Measurements from ENCODE around the gene FSIP1. TPM values are rescaled to one million over a fixed set of nuclear protein-coding genes. Genes with fewer than 3 reads are reported as not detected.
A peak's percentile ranks its signal among the peaks of the same experiment; 100 is the strongest.

FSIP1 gene
- total and polyA plus RNA-seq, 3 experiments from 2014 or later: 0.38 to 1.3 (median 0.63) TPM

DNA sequence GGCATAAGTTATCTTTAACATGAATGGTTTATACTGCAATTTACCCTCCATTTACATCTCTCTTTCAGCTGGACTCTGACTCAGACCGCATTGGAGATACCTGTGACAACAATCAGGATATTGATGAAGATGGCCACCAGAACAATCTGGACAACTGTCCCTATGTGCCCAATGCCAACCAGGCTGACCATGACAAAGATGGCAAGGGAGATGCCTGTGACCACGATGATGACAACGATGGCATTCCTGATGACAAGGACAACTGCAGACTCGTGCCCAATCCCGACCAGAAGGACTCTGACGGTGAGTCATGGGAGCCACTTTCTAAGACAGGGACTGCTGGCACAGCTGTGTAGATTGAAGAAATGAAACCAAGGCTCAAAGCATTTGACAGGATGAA, 190.1 kb downstream of the FSIP1 start:
- no peak overlapping the region for H3K4me3 Mint-ChIP-seq
- peaks cover 7 to 8% (median 7%) of the 10 kb centered on the region in 3 donors for H3K4me1 Mint-ChIP-seq
- Histone ChIP-seq H3K36me3 (ENCODE audit: insufficient read depth, low read length) (no peaks in the 10 kb centered on the region), H3K4me1 (ENCODE audit: insufficient read depth, low read length) (no peaks in the 10 kb centered on the region), H3K27ac (ENCODE audit: low read depth, low read length) (no peak overlapping the region), H3K4me3 (ENCODE audit: low read length) (no peak overlapping the region), H3K27me3 (ENCODE audit: insufficient read depth, low read length, poor library complexity, severe bottlenecking) (no peaks in the 10 kb centered on the region), H3K9me3 (ENCODE audit: low read length) (no peaks in the 10 kb centered on the region)
- no peaks in the 10 kb centered on the region for H3K27me3 Mint-ChIP-seq
- peak overlapping the region in 1 of 8 donors; percentile 7 for H3K27ac Mint-ChIP-seq
- POLR2A ChIA-PET: no interaction called here
- CTCF ChIA-PET: interaction anchor here (1.3 to 1.4 kb wide), 2 partner anchors 29 to 164 kb away, joined by 3 to 5 read pairs; no protein-coding TSS in a partner anchor
- peaks cover 5 to 41% (median 27%) of the 10 kb centered on the region in 3 donors for H3K36me3 Mint-ChIP-seq
- no peak for DNase-seq
- no peaks in the 10 kb centered on the region for H3K9me3 Mint-ChIP-seq

GRCh38 chr15:39591896-39592315, 190.7 kb downstream of the FSIP1 start:
- Histone ChIP-seq H3K4me3 (ENCODE audit: low read length) (no peak overlapping the region), H3K27me3 (ENCODE audit: insufficient read depth, low read length, poor library complexity, severe bottlenecking) (no peaks in the 10 kb centered on the region), H3K9me3 (ENCODE audit: low read length) (no peaks in the 10 kb centered on the region), H3K4me1 (ENCODE audit: insufficient read depth, low read length) (no peaks in the 10 kb centered on the region), H3K27ac (ENCODE audit: low read depth, low read length) (no peak overlapping the region), H3K36me3 (ENCODE audit: insufficient read depth, low read length) (no peaks in the 10 kb centered on the region)
- H3K27ac Mint-ChIP-seq: no peak overlapping the region
- H3K27me3 Mint-ChIP-seq: no peaks in the 10 kb centered on the region
- H3K36me3 Mint-ChIP-seq: peaks cover 5 to 41% (median 27%) of the 10 kb centered on the region in 3 donors
- peaks cover 7 to 8% (median 7%) of the 10 kb centered on the region in 3 donors for H3K4me1 Mint-ChIP-seq
- H3K9me3 Mint-ChIP-seq: no peaks in the 10 kb centered on the region
- POLR2A ChIA-PET: no interaction called here
- no peak for DNase-seq
- no peak overlapping the region for H3K4me3 Mint-ChIP-seq
- CTCF ChIA-PET: interaction anchor here (0.7 to 1.4 kb wide), 3 partner anchors 12 to 165 kb away, joined by 3 to 5 read pairs (median 3); no protein-coding TSS in a partner anchor

DNA sequence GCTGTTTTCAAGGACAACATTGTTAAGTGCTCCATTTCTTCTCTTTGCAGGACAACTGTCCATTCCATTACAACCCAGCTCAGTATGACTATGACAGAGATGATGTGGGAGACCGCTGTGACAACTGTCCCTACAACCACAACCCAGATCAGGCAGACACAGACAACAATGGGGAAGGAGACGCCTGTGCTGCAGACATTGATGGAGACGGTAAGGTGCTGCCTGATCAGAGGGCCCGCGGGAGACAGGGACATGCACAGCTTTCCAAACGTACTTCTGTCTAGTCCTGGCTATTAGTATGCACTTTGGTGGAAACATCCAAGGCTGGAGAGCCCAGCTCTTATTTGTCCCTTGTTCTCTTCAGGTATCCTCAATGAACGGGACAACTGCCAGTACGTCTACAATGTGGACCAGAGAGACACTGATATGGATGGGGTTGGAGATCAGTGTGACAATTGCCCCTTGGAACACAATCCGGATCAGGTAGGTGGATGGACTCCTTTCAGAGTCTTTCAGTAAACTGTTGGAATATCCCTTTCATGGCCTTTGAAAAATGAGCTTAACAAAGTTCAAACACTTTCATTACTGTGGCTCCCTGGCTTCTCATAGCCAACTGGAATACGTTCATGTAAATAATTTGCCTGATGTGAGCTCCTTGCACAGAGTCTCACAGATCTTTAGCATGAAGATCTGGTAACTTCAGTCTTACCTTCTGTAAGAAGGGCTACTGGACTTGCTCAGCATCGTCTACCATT, 191.3 kb downstream of the FSIP1 start:
- H3K4me1 Mint-ChIP-seq: peaks cover 7 to 8% (median 7%) of the 10 kb centered on the region in 3 donors
- H3K36me3 Mint-ChIP-seq: peaks cover 5 to 41% (median 23%) of the 10 kb centered on the region in 3 donors
- DNase-seq: no peak
- Histone ChIP-seq H3K27me3 (ENCODE audit: insufficient read depth, low read length, poor library complexity, severe bottlenecking) (no peaks in the 10 kb centered on the region), H3K9me3 (ENCODE audit: low read length) (no peaks in the 10 kb centered on the region), H3K4me1 (ENCODE audit: insufficient read depth, low read length) (no peaks in the 10 kb centered on the region), H3K4me3 (ENCODE audit: low read length) (no peak overlapping the region), H3K27ac (ENCODE audit: low read depth, low read length) (no peak overlapping the region), H3K36me3 (ENCODE audit: insufficient read depth, low read length) (no peaks in the 10 kb centered on the region)
- H3K4me3 Mint-ChIP-seq: no peak overlapping the region
- no peaks in the 10 kb centered on the region for H3K27me3 Mint-ChIP-seq
- ChIA-PET CTCF (interaction anchor here (0.7 to 1.4 kb wide), 3 partner anchors 11 to 166 kb away, joined by 3 to 5 read pairs (median 3); no protein-coding TSS in a partner anchor), POLR2A (no interaction called here)
- H3K27ac Mint-ChIP-seq: no peak overlapping the region
- no peaks in the 10 kb centered on the region for H3K9me3 Mint-ChIP-seq

GRCh38 chr15:39589815-39590644, 192.6 kb downstream of the FSIP1 start:
- no peak overlapping the region for H3K27ac Mint-ChIP-seq
- H3K9me3 Mint-ChIP-seq: no peaks in the 10 kb centered on the region
- no peak overlapping the region for H3K4me3 Mint-ChIP-seq
- CTCF ChIA-PET: interaction anchor here (1.0 kb wide), 1 partner anchor 167 kb away, joined by 4 read pairs; no protein-coding TSS in a partner anchor
- no peaks in the 10 kb centered on the region for H3K27me3 Mint-ChIP-seq
- H3K36me3 ChIP-seq (ENCODE audit: insufficient read depth, low read length): no peaks in the 10 kb centered on the region
- H3K36me3 Mint-ChIP-seq: peaks cover 5 to 37% (median 13%) of the 10 kb centered on the region in 3 donors
- no peak overlapping the region for H3K4me3 ChIP-seq (ENCODE audit: low read length)
- no peak overlapping the region for H3K27ac ChIP-seq (ENCODE audit: low read depth, low read length)
- H3K4me1 ChIP-seq (ENCODE audit: insufficient read depth, low read length): no peaks in the 10 kb centered on the region
- peaks cover 13 to 14% (median 13%) of the 10 kb centered on the region in 3 donors for H3K4me1 Mint-ChIP-seq
- no peaks in the 10 kb centered on the region for H3K27me3 ChIP-seq (ENCODE audit: insufficient read depth, low read length, poor library complexity, severe bottlenecking)
- H3K9me3 ChIP-seq (ENCODE audit: low read length): no peaks in the 10 kb centered on the region
- DNase-seq: no peak
- POLR2A ChIA-PET: no interaction called here

- no peak overlapping the region for H3K4me3 Mint-ChIP-seq
- peaks cover 5 to 36% (median 13%) of the 10 kb centered on the region in 3 donors for H3K36me3 Mint-ChIP-seq
Measured at GRCh38 chr15:39589193-39589814, 193.3 kb downstream of the FSIP1 start.

GRCh38 chr15:39588531-39589192, 194.0 kb downstream of the FSIP1 start:
- Histone ChIP-seq H3K36me3 (ENCODE audit: insufficient read depth, low read length) (no peaks in the 10 kb centered on the region), H3K4me1 (ENCODE audit: insufficient read depth, low read length) (no peaks in the 10 kb centered on the region), H3K27me3 (ENCODE audit: insufficient read depth, low read length, poor library complexity, severe bottlenecking) (no peaks in the 10 kb centered on the region), H3K27ac (ENCODE audit: low read depth, low read length) (no peak overlapping the region), H3K9me3 (ENCODE audit: low read length) (no peaks in the 10 kb centered on the region), H3K4me3 (ENCODE audit: low read length) (no peak overlapping the region)
- Mint-ChIP-seq H3K4me3 (no peak overlapping the region), H3K27ac (no peak overlapping the region), H3K36me3 (peaks cover 5 to 32% (median 9%) of the 10 kb centered on the region in 3 donors), H3K27me3 (no peaks in the 10 kb centered on the region), H3K9me3 (no peaks in the 10 kb centered on the region), H3K4me1 (peaks cover 8 to 10% (median 10%) of the 10 kb centered on the region in 3 donors)
- no peak for DNase-seq
- ChIA-PET CTCF (interaction anchor here (1.0 to 11.2 kb wide), 2 partner anchors 8 to 169 kb away, joined by 4 to 116 read pairs; partner anchors contain the start of gene THBS1), POLR2A (no interaction called here)

More at GRCh38 chr15:39589193-39589814, 193.3 kb downstream of the FSIP1 start:
- Histone ChIP-seq H3K27ac (ENCODE audit: low read depth, low read length) (no peak overlapping the region), H3K4me1 (ENCODE audit: insufficient read depth, low read length) (no peaks in the 10 kb centered on the region), H3K27me3 (ENCODE audit: insufficient read depth, low read length, poor library complexity, severe bottlenecking) (no peaks in the 10 kb centered on the region), H3K4me3 (ENCODE audit: low read length) (no peak overlapping the region), H3K9me3 (ENCODE audit: low read length) (no peaks in the 10 kb centered on the region), H3K36me3 (ENCODE audit: insufficient read depth, low read length) (no peaks in the 10 kb centered on the region)
- no peak overlapping the region for H3K27ac Mint-ChIP-seq
- ChIA-PET CTCF (interaction anchor here (1.0 to 11.2 kb wide), 3 partner anchors 9 to 168 kb away, joined by 4 to 116 read pairs (median 4); partner anchors contain the start of gene THBS1), POLR2A (no interaction called here)
- H3K4me1 Mint-ChIP-seq: peaks cover 14 to 17% (median 16%) of the 10 kb centered on the region in 3 donors
- H3K9me3 Mint-ChIP-seq: no peaks in the 10 kb centered on the region
- DNase-seq: no peak
- H3K27me3 Mint-ChIP-seq: no peaks in the 10 kb centered on the region

DNA sequence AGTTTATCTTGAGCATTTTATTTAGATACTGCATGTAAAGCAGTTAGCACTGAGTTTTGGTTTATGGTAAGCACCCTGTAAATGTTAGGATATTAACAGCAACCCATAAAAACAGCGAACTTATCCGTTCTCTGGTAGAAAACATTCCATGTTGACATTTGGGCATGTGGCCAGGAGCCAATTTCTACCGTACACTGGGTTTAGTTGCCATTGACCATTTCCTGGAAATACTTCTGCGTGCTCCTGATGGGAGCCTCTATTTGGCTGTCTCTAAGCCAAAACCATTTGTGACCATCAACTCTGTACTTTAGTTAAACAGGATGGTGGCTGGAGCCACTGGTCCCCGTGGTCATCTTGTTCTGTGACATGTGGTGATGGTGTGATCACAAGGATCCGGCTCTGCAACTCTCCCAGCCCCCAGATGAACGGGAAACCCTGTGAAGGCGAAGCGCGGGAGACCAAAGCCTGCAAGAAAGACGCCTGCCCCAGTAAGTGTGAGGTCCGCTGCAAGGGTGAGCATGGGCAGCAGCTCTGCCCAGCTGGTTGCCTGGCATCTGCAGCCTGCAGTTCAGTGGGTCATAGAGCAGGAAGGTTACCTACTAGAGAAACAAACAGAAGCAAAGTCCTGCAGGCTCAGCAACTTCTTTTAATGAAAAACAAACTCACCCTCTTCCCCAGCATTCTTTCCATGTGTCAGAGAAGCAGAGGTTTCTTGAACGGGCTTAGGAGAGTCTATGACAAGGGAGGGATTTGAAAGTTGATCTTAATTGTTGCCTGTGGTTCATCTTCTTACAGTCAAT, 194.7 kb downstream of the FSIP1 start:
- H3K27ac Mint-ChIP-seq: no peak overlapping the region
- Histone ChIP-seq H3K9me3 (ENCODE audit: low read length) (no peaks in the 10 kb centered on the region), H3K4me3 (ENCODE audit: low read length) (no peak overlapping the region), H3K4me1 (ENCODE audit: insufficient read depth, low read length) (no peaks in the 10 kb centered on the region), H3K36me3 (ENCODE audit: insufficient read depth, low read length) (no peaks in the 10 kb centered on the region), H3K27me3 (ENCODE audit: insufficient read depth, low read length, poor library complexity, severe bottlenecking) (no peaks in the 10 kb centered on the region), H3K27ac (ENCODE audit: low read depth, low read length) (no peak overlapping the region)
- CTCF ChIA-PET: interaction anchor here (1.0 to 11.2 kb wide), 2 partner anchors 8 to 169 kb away, joined by 4 to 116 read pairs; partner anchors contain the start of gene THBS1
- no peaks in the 10 kb centered on the region for H3K27me3 Mint-ChIP-seq
- peaks cover 8 to 17% (median 17%) of the 10 kb centered on the region in 3 donors for H3K4me1 Mint-ChIP-seq
- H3K36me3 Mint-ChIP-seq: peaks cover 3 to 30% (median 7%) of the 10 kb centered on the region in 3 donors
- no peak overlapping the region for H3K4me3 Mint-ChIP-seq
- POLR2A ChIA-PET: no interaction called here
- H3K9me3 Mint-ChIP-seq: no peaks in the 10 kb centered on the region
- no peak for DNase-seq

Data from CD8-positive, alpha-beta memory T cell (primary cell).